Suppressor macrophage treated with lipopolysaccharide for 4 hours (primary cell): ENCODE data around the gene ZC3H15.
"Not testable (repeated sequence)": the region's sequence is repeated elsewhere in the genome, so short reads cannot be mapped to it uniquely, and the experiment has no call there.

Experiments used
- DNase-seq: peaks from one replicate; pipeline ENCODE4 v3.0.0-alpha.2; 2020

The ZC3H15 gene

GRCh38 chr2:186496401-186496800 lies 10.3 kb downstream of the ZC3H15 start:
- DNase-seq: no peak

- DNase-seq: no peak
Observed at GRCh38 chr2:186497928-186498327, 11.9 kb downstream of the ZC3H15 start.

GRCh38 chr2:186498834-186499233 lies 12.8 kb downstream of the ZC3H15 start:
- no peak for DNase-seq

- DNase-seq: peak; percentile 47
Observed at GRCh38 chr2:186503827-186504606, 18.0 kb downstream of the ZC3H15 start.

GRCh38 chr2:186508263-186508662 lies 22.2 kb downstream of the ZC3H15 start:
- DNase-seq: no peak

- no peak for DNase-seq
Observed at GRCh38 chr2:186515376-186515775, 29.3 kb downstream of the ZC3H15 start.

- DNase-seq: no peak
Observed at GRCh38 chr2:186516396-186516795, 30.3 kb downstream of the ZC3H15 start.

- no peak for DNase-seq
Observed at GRCh38 chr2:186517090-186517489, 31.0 kb downstream of the ZC3H15 start.

GRCh38 chr2:186518291-186518690 lies 32.2 kb downstream of the ZC3H15 start:
- no peak for DNase-seq

GRCh38 chr2:186518945-186519344 lies 32.9 kb downstream of the ZC3H15 start:
- no peak for DNase-seq

- DNase-seq: not testable (repeated sequence)
Observed at GRCh38 chr2:186521570-186522153, 35.6 kb downstream of the ZC3H15 start.

- no peak for DNase-seq
Observed at GRCh38 chr2:186522450-186522849, 36.4 kb downstream of the ZC3H15 start.

GRCh38 chr2:186523791-186524190 lies 37.7 kb downstream of the ZC3H15 start:
- DNase-seq: no peak

GRCh38 chr2:186526281-186526680 lies 40.2 kb downstream of the ZC3H15 start:
- DNase-seq: no peak

GRCh38 chr2:186530314-186530713 lies 44.3 kb downstream of the ZC3H15 start:
- no peak for DNase-seq

- DNase-seq: no peak
Observed at GRCh38 chr2:186531257-186531775, 45.3 kb downstream of the ZC3H15 start.

GRCh38 chr2:186532891-186533290 lies 46.8 kb downstream of the ZC3H15 start:
- DNase-seq: no peak

- no peak for DNase-seq
Observed at GRCh38 chr2:186533717-186534116, 47.7 kb downstream of the ZC3H15 start.

- no peak for DNase-seq
Observed at GRCh38 chr2:186534406-186534805, 48.3 kb downstream of the ZC3H15 start.

- no peak for DNase-seq
Observed at GRCh38 chr2:186535861-186536260, 49.8 kb downstream of the ZC3H15 start.

GRCh38 chr2:186537019-186537418 lies 51.0 kb downstream of the ZC3H15 start:
- DNase-seq: no peak

- DNase-seq: no peak
Observed at GRCh38 chr2:186540941-186541340, 54.9 kb downstream of the ZC3H15 start.

GRCh38 chr2:186542002-186542401 lies 55.9 kb downstream of the ZC3H15 start:
- no peak for DNase-seq

GRCh38 chr2:186543561-186544131 lies 57.6 kb downstream of the ZC3H15 start:
- no peak for DNase-seq
